ENCODE data around the gene DCAF17.

- TF ChIP-seq CTCF (IDR thresholded peaks at IDR 0.05; ENCODE audit: insufficient read depth, low read depth, low read length), result no peak
- TF ChIP-seq EZH2 (IDR thresholded peaks at IDR 0.05; ENCODE audit: insufficient read depth, low read length), result no peak
Measured at GRCh38 chr2:171447675-171448074, 13.6 kb downstream of the DCAF17 start.
